Glutamatergic neuron (in vitro differentiated cells): Measurements from ENCODE around the gene MSRB1. TPM values are rescaled to one million over a fixed set of nuclear protein-coding genes. Genes with fewer than 3 reads are reported as not detected.

Experiments used
- DNase-seq: peaks from one replicate; pipeline ENCODE4 v3.0.0; 2022
- H3K27ac Mint-ChIP-seq: one replicate; pipeline ENCODE4 v1.8.0; 2020; ENCODE audit warnings: mild to moderate bottlenecking, mixed read lengths, inconsistent platforms; ENCODE audit not compliant: unreplicated experiment
- H3K27me3 Mint-ChIP-seq: one replicate; pipeline ENCODE4 v1.8.0; 2020; ENCODE audit warnings: mild to moderate bottlenecking, moderate library complexity, mixed read lengths, inconsistent platforms; ENCODE audit not compliant: unreplicated experiment
- H3K36me3 Mint-ChIP-seq: one replicate; pipeline ENCODE4 v1.8.0; 2020; ENCODE audit warnings: mild to moderate bottlenecking, mixed read lengths, inconsistent platforms; ENCODE audit not compliant: unreplicated experiment
- H3K4me1 Mint-ChIP-seq: one replicate; pipeline ENCODE4 v1.8.0; 2020; ENCODE audit warnings: mild to moderate bottlenecking, low read depth, mixed read lengths, inconsistent platforms; ENCODE audit not compliant: unreplicated experiment
- H3K4me3 Mint-ChIP-seq: one replicate; pipeline ENCODE4 v1.8.0; 2020; ENCODE audit warnings: mild to moderate bottlenecking, mixed read lengths, inconsistent platforms; ENCODE audit not compliant: unreplicated experiment
- H3K9me3 Mint-ChIP-seq: one replicate; pipeline ENCODE4 v1.8.0; 2020; ENCODE audit warnings: mild to moderate bottlenecking, moderate library complexity, mixed read lengths, inconsistent platforms; ENCODE audit not compliant: unreplicated experiment
- total RNA-seq: library from RNA; stranded (reverse); fragmentation: NEBNext Ultra II Directional; extraction: Animal tissue kit (Norgen Biotek cat#: 25700); gene quantifications from one replicate; pipeline ENCODE4 v1.2.1, GENCODE V29; 2021; ENCODE audit not compliant: unreplicated experiment
- TF ChIP-seq, protein P1 (sequence below): fragments of 200-600 bp; sonication (generic); IDR thresholded peaks from one replicate; pipeline ENCODE4 v1.5.0; 2021; ENCODE audit not compliant: partially characterized antibody, unreplicated experiment

Gene MSRB1
- total RNA-seq, 1 donor from 2014 or later = 50.9 TPM

DNA sequence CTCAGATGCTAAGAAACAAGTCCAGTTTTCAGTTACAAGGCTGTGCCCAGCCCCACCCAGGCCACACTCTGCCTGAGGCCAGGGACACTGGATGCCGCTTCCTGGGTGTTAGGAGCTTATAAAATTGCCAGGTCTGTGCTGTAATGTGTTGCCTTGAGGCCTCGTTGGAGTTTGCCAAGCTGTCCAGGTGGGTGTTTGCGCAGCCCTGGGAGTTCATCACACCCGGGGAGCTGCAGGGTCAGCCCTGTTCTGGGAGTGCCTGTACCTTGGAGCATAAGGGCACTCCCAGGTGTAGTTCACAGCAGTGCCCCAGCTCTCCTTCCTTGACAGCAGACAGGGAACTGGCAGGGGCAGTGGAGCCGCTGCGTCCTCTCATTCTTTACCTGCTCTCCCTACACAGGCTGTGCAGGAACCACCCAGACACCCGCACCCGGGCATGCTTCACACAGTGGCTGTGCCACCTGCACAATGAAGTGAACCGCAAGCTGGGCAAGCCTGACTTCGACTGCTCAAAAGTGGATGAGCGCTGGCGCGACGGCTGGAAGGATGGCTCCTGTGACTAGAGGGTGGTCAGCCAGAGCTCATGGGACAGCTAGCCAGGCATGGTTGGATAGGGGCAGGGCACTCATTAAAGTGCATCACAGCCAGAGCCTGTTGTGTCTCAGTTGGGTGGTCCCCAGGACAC is 42.6 kb upstream of the MSRB1 start:
- Mint-ChIP-seq H3K4me3 (peak overlapping the region; percentile 85), H3K4me1 (peaks cover 21% of the 10 kb centered on the region), H3K27ac (no peak overlapping the region), H3K9me3 (peaks cover 7% of the 10 kb centered on the region), H3K36me3 (no peaks in the 10 kb centered on the region), H3K27me3 (peaks cover 16% of the 10 kb centered on the region)
- TF ChIP-seq, protein P1, sequence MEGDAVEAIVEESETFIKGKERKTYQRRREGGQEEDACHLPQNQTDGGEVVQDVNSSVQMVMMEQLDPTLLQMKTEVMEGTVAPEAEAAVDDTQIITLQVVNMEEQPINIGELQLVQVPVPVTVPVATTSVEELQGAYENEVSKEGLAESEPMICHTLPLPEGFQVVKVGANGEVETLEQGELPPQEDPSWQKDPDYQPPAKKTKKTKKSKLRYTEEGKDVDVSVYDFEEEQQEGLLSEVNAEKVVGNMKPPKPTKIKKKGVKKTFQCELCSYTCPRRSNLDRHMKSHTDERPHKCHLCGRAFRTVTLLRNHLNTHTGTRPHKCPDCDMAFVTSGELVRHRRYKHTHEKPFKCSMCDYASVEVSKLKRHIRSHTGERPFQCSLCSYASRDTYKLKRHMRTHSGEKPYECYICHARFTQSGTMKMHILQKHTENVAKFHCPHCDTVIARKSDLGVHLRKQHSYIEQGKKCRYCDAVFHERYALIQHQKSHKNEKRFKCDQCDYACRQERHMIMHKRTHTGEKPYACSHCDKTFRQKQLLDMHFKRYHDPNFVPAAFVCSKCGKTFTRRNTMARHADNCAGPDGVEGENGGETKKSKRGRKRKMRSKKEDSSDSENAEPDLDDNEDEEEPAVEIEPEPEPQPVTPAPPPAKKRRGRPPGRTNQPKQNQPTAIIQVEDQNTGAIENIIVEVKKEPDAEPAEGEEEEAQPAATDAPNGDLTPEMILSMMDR = no peak
- DNase-seq = no peak

DNA sequence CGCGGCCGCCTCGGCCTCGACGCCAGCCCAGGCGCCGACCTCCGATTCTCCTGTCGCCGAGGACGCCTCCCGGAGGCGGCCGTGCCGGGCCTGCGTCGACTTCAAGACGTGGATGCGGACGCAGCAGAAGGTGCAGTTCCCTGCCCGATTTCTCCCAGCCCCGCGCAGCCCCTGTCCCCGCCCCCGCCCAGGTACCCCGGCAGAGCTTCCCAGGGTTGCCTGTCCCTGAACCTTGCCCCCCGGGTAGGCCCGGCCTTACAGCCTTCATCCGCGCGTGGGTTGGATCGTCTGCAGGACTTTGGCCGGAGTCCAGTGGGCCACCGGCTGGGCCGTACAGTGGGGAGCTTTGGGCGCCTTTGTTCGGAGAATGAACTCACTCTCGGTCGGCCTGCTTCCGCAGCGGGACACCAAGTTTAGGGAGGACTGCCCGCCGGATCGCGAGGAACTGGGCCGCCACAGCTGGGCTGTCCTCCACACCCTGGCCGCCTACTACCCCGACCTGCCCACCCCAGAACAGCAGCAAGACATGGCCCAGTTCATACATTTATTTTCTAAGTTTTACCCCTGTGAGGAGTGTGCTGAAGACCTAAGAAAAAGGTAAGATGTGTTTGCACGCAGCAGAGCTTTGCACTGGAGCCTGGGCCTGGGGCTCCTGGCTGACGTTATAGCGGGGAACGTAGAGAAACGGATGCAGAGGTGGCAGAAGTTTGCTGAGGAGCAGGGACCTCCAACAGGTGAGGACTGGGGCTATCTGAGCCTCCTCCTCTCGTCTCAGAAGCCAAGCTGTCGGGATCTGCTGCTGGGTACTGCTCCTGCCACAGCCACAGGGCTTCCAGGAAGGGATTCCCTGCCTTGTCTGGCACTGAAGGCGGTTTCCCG is 41.6 kb upstream of the MSRB1 start:
- TF ChIP-seq, protein P1 = no peak
- H3K36me3 Mint-ChIP-seq = no peaks in the 10 kb centered on the region
- peaks cover 7% of the 10 kb centered on the region for H3K9me3 Mint-ChIP-seq
- no peak for DNase-seq
- H3K27me3 Mint-ChIP-seq = peaks cover 16% of the 10 kb centered on the region
- peak overlapping the region; percentile 85 for H3K4me3 Mint-ChIP-seq
- peaks cover 21% of the 10 kb centered on the region for H3K4me1 Mint-ChIP-seq
- peak overlapping the region; percentile 78 for H3K27ac Mint-ChIP-seq

DNA sequence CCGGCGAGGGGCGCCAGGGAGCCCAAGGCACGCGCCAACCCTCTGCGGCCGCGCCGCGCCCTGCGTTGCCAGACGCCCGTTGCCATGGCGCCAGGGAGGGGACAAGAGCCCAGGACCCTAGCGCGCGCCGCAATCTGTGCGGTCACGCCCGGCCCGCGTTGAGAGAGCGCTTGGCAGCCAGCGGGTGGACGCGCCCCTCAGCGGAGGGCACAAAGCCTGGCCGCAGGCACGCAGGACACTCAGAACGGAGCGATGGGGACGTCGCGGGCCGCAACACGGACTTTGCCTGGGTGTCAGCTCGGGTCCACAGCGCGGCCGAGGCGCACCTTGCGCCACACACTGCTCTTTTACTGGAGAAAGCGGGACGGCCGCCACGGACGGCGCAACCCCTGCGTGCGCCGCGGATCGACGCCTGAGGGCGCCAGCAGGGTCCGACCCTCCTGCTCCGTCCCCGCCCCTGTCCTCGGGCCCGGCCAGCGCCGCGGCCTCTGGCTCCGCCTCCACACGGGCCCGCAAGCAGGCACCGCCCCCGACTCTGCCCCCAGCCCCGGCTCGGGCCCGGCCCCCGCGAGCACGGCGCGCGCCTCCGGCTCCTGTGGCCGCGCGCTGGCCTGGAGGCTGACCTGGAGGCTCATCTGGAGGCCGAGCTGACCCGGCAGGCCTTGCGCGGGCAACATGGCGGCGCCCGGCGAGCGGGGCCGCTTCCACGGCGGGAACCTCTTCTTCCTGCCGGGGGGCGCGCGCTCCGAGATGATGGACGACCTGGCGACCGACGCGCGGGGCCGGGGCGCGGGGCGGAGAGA is 40.7 kb upstream of the MSRB1 start, which contains the start of gene GFER:
Gene GFER, plus strand, starts transcription at position 650 of the 803 bp plus-strand sequence. Its CDS starts 26 bp downstream, at position 676.
- H3K36me3 Mint-ChIP-seq = no peaks in the 10 kb centered on the region
- H3K4me3 Mint-ChIP-seq = peak within 1 kb of the TSS; percentile 87
- peaks cover 14% of the 10 kb centered on the region for H3K27me3 Mint-ChIP-seq
- peaks cover 19% of the 10 kb centered on the region for H3K4me1 Mint-ChIP-seq
- TF ChIP-seq, protein P1 = no peak
- peak; percentile 97 for DNase-seq
- peaks cover 7% of the 10 kb centered on the region for H3K9me3 Mint-ChIP-seq
- peak within 1 kb of the TSS; percentile 92 for H3K27ac Mint-ChIP-seq

DNA sequence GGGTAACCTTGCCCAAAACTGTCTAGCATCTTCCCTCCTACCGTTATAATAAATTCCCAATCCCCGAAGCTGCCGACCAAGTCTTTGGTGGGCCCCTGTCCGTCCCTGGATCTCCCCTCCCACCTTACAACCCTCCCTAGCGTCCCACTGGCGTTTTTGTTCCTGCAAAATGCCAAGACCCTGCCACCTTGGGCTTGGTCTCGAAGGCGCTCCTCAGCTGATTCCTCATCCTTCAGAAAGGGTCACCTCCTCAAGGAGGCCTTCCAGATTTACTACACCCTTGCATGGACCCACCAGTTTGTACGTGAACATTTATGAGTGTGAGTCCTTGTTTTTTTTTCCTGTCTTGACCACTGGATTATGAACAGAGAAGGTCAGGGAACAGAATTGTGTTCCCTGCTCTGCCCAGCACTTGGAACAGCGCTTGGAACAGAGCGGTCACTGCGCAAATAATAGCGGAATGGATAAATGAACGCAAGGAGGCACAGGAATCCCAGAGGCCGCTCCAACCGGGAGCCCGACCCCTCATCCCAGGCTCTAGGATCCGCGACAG is 40.1 kb upstream of the MSRB1 start:
- Mint-ChIP-seq H3K27ac (peak overlapping the region; percentile 92), H3K4me1 (peaks cover 16% of the 10 kb centered on the region), H3K4me3 (peak overlapping the region; percentile 87), H3K36me3 (no peaks in the 10 kb centered on the region), H3K9me3 (peaks cover 2% of the 10 kb centered on the region), H3K27me3 (peaks cover 11% of the 10 kb centered on the region)
- no peak for DNase-seq
- TF ChIP-seq, protein P1 = no peak
